Hepatocyte (in vitro differentiated cells): ENCODE data around the gene CTDSPL2.
"Not testable (repeated sequence)": the region's sequence is repeated elsewhere in the genome, so short reads cannot be mapped to it uniquely, and the experiment has no call there.

Source experiments
- CTCF ChIP-seq: fragments of 200-600 bp; sonication (generic); IDR thresholded peaks from 2 replicates; pipeline ENCODE4 v1.5.1; 2016; ENCODE audit warnings: antibody characterized with exemption, mild to moderate bottlenecking; ENCODE audit not compliant: poor library complexity
- EZH2 ChIP-seq: fragments of 200-600 bp; sonication (generic); IDR thresholded peaks from 2 replicates; pipeline ENCODE4 v1.6.1; 2016; ENCODE audit warnings: antibody characterized with exemption, mild to moderate bottlenecking, borderline replicate concordance
- EZH2phosphoT487 ChIP-seq: fragments of 200-600 bp; sonication (generic); IDR thresholded peaks from one replicate; pipeline ENCODE4 v1.6.1; 2018; ENCODE audit warnings: antibody characterized with exemption, mild to moderate bottlenecking, low read depth, moderate library complexity; ENCODE audit not compliant: unreplicated experiment, severe bottlenecking

GRCh38 chr15:44544745-44545144, 117.3 kb downstream of the CTDSPL2 start:
- not testable (repeated sequence) for TF ChIP-seq CTCF, EZH2phosphoT487, EZH2
